Measurements from ENCODE around the gene SSU72. TPM values are rescaled to one million over a fixed set of nuclear protein-coding genes. Genes with fewer than 3 reads are reported as not detected.
"Not testable (repeated sequence)": the region's sequence is repeated elsewhere in the genome, so short reads cannot be mapped to it uniquely, and the experiment has no call there.

SSU72 gene
- total and polyA plus RNA-seq, 2 donors (not counting 1 experiment from before 2014, with no cell fraction given): 65.1 to 127 TPM

DNA sequence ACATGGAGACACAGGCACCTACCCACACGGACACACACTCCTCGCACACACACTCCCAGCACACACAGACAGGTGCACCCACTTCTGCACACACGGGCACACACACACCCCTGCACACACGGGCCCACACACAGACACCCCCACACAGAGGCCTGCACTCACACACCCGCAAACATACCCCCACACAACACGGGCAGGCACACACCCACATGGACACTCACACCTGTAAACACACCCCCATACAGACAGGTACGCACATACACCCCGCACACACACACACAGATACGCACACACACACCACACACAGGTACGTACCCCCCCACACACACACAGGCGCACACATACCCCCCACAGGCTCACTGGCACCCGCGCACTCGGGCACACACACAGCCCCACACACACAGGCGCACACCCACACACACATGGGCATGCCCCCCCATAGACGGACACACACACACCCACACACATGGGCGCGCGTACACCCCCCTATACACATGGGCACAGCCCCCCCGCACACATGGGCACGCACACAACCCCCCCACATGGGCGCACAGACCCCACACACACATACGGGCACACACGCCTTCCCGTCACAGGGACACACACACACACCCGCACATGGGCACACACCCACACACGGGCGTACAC lies 56.6 kb downstream of the SSU72 start:
- Histone ChIP-seq H3K36me3 (ENCODE audit: control insufficient read depth, insufficient read depth, low read length) (peaks cover 17% of the 10 kb centered on the region), H3K27me3 (ENCODE audit: control insufficient read depth, insufficient read depth, low read length) (no peaks in the 10 kb centered on the region), H3K79me2 (ENCODE audit: control insufficient read depth, insufficient read depth, low read length) (peaks cover 21% of the 10 kb centered on the region), H3K27ac (ENCODE audit: insufficient read depth, low read length) (no peak overlapping the region), H4K20me1 (ENCODE audit: control insufficient read depth, extremely low read depth, insufficient read depth, low read length) (no peaks in the 10 kb centered on the region), H3K9ac (ENCODE audit: insufficient read depth, low read length) (no peak overlapping the region), H3K4me1 (ENCODE audit: control insufficient read depth, extremely low read depth, insufficient read depth, low read length) (no peaks in the 10 kb centered on the region), H2AFZ (ENCODE audit: low read length) (no peak overlapping the region), H3K9me3 (ENCODE audit: control insufficient read depth, insufficient read depth, low read depth, low read length) (no peaks in the 10 kb centered on the region), H3K4me3 (replicated peaks in 1 of 4; ENCODE audit: control extremely low read depth in 1 of 4, insufficient read depth in 1 of 4, low read depth in 3 of 4, low read length in 4 of 4) (no peak overlapping the region), H3K4me2 (ENCODE audit: extremely low read depth, insufficient read depth, low read length) (no peak overlapping the region)
- TF ChIP-seq, protein P1, sequence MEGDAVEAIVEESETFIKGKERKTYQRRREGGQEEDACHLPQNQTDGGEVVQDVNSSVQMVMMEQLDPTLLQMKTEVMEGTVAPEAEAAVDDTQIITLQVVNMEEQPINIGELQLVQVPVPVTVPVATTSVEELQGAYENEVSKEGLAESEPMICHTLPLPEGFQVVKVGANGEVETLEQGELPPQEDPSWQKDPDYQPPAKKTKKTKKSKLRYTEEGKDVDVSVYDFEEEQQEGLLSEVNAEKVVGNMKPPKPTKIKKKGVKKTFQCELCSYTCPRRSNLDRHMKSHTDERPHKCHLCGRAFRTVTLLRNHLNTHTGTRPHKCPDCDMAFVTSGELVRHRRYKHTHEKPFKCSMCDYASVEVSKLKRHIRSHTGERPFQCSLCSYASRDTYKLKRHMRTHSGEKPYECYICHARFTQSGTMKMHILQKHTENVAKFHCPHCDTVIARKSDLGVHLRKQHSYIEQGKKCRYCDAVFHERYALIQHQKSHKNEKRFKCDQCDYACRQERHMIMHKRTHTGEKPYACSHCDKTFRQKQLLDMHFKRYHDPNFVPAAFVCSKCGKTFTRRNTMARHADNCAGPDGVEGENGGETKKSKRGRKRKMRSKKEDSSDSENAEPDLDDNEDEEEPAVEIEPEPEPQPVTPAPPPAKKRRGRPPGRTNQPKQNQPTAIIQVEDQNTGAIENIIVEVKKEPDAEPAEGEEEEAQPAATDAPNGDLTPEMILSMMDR (conservative IDR thresholded peaks at IDR 0.05 in 1 of 2, IDR thresholded peaks at IDR 0.05 in 1 of 2; ENCODE audit: low read depth in 1 of 2, low read length in 2 of 2): no peak
- TF ChIP-seq EZH2 (IDR thresholded peaks at IDR 0.05; ENCODE audit: low read length, missing control alignments): no peak
- no peak for DNase-seq (ENCODE audit: low read depth in 2 of 2)

DNA sequence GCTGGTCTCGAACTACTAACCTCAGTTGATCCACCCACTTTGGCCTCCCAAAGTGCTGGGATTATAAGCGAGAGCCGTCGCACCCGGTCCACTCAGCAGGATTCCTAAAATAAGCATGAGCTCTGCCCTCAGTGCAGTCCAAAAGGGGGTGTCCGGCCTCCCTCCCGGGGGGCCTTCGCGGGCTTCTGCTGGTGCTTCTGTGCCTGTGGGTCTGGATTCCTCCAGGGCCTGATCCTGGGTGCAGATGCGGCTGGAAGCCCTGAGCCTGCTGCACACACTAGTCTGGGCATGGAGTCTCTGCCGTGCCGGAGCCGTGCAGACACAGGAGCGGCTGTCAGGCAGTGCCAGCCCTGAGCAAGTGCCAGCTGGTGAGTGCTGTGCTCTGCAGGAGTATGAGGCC lies 57.7 kb downstream of the SSU72 start:
- not testable (repeated sequence) for DNase-seq (ENCODE audit: low read depth in 2 of 2); H3K4me1 ChIP-seq (ENCODE audit: control insufficient read depth, extremely low read depth, insufficient read depth, low read length); H3K4me2 ChIP-seq (ENCODE audit: extremely low read depth, insufficient read depth, low read length); H3K4me3 ChIP-seq (replicated peaks in 1 of 4; ENCODE audit: control extremely low read depth in 1 of 4, insufficient read depth in 1 of 4, low read depth in 3 of 4, low read length in 4 of 4); H2AFZ ChIP-seq (ENCODE audit: low read length); H3K9me3 ChIP-seq (ENCODE audit: control insufficient read depth, insufficient read depth, low read depth, low read length); H4K20me1 ChIP-seq (ENCODE audit: control insufficient read depth, extremely low read depth, insufficient read depth, low read length); H3K27ac ChIP-seq (ENCODE audit: insufficient read depth, low read length); H3K27me3 ChIP-seq (ENCODE audit: control insufficient read depth, insufficient read depth, low read length); H3K9ac ChIP-seq (ENCODE audit: insufficient read depth, low read length)
- peaks cover 17% of the 10 kb centered on the region for H3K36me3 ChIP-seq (ENCODE audit: control insufficient read depth, insufficient read depth, low read length)
- H3K79me2 ChIP-seq (ENCODE audit: control insufficient read depth, insufficient read depth, low read length): peaks cover 25% of the 10 kb centered on the region

DNA sequence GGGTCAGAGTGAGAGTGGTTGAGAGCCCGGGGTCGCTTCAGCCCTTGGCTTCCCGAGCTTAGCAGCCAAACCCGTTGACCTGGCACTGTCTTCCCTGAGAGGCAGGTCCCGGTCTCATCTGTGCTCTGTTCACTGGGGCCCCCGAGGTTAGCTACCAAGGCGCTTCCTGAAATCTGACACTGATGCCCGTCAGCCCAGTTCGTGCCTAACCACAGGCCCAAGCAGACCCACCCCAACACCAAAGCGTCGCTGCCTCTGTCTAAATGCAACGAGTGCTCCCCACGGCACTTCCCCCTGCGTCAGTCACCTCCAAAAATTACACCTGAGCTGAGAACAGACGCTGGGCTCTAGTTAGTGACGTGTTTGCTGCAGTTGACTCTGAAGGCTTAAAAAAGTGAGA lies 60.3 kb downstream of the SSU72 start:
- peaks cover 11% of the 10 kb centered on the region for H3K36me3 ChIP-seq (ENCODE audit: control insufficient read depth, insufficient read depth, low read length)
- peaks cover 25% of the 10 kb centered on the region for H3K79me2 ChIP-seq (ENCODE audit: control insufficient read depth, insufficient read depth, low read length)
- not testable (repeated sequence) for H3K27ac ChIP-seq (ENCODE audit: insufficient read depth, low read length); H3K4me3 ChIP-seq (replicated peaks in 1 of 4; ENCODE audit: control extremely low read depth in 1 of 4, insufficient read depth in 1 of 4, low read depth in 3 of 4, low read length in 4 of 4); H3K4me2 ChIP-seq (ENCODE audit: extremely low read depth, insufficient read depth, low read length); H3K4me1 ChIP-seq (ENCODE audit: control insufficient read depth, extremely low read depth, insufficient read depth, low read length); H3K9ac ChIP-seq (ENCODE audit: insufficient read depth, low read length); H3K27me3 ChIP-seq (ENCODE audit: control insufficient read depth, insufficient read depth, low read length); H3K9me3 ChIP-seq (ENCODE audit: control insufficient read depth, insufficient read depth, low read depth, low read length); H2AFZ ChIP-seq (ENCODE audit: low read length); DNase-seq (ENCODE audit: low read depth in 2 of 2); H4K20me1 ChIP-seq (ENCODE audit: control insufficient read depth, extremely low read depth, insufficient read depth, low read length)

DNA sequence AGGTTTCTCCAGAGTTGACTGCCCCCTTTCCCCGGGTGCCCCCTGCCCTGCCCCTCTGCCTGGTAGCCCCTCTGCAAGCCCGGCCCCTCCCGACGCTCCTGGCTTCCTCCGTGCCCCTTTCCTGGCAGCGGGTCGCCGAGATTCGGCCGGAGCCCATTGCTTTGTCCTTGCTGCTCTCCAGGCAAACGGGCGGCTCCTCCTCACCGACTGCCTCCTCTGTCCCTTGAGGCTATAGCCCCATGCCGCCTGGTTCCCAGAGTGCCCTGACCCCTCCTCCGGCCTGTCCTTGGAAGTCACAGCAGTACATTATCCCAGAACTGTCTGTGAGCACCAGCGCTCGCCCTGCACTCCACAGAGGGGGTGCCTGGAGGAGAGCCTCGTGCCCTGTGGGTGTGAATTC lies 61.0 kb downstream of the SSU72 start:
- H2AFZ ChIP-seq (ENCODE audit: low read length); H3K4me1 ChIP-seq (ENCODE audit: control insufficient read depth, extremely low read depth, insufficient read depth, low read length); H3K27ac ChIP-seq (ENCODE audit: insufficient read depth, low read length); H3K27me3 ChIP-seq (ENCODE audit: control insufficient read depth, insufficient read depth, low read length); H3K4me2 ChIP-seq (ENCODE audit: extremely low read depth, insufficient read depth, low read length); H4K20me1 ChIP-seq (ENCODE audit: control insufficient read depth, extremely low read depth, insufficient read depth, low read length); DNase-seq (ENCODE audit: low read depth in 2 of 2); H3K9me3 ChIP-seq (ENCODE audit: control insufficient read depth, insufficient read depth, low read depth, low read length); H3K9ac ChIP-seq (ENCODE audit: insufficient read depth, low read length): not testable (repeated sequence)
- Histone ChIP-seq H3K4me3 (replicated peaks in 1 of 4; ENCODE audit: control extremely low read depth in 1 of 4, insufficient read depth in 1 of 4, low read depth in 3 of 4, low read length in 4 of 4) (peak overlapping the region in 1 of 4 experiments; percentile 7), H3K36me3 (ENCODE audit: control insufficient read depth, insufficient read depth, low read length) (peaks cover 11% of the 10 kb centered on the region), H3K79me2 (ENCODE audit: control insufficient read depth, insufficient read depth, low read length) (peaks cover 25% of the 10 kb centered on the region)

DNA sequence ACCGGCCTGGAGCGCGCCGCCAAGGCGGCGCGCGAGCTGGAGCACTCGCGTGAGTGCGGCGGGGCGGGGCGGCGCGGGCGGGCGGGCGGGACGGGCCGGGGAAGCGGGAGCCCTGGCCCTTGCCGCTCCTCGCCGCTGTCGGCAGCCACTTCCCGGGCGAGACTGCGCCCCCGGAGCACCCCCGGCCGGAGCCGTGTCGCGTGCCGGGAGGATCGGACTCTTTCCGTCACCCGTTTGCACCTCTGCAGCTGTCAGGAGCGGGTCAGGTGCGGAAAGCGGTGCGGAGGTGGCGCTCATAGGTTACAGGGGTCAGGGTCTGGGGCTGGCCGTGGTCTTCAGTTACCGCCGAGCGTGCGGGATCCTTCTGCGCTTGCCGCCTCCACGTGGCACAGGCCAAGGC lies 62.2 kb downstream of the SSU72 start:
- peak overlapping the region; percentile 59 for H3K9ac ChIP-seq (ENCODE audit: insufficient read depth, low read length)
- not testable (repeated sequence) for H2AFZ ChIP-seq (ENCODE audit: low read length); H3K9me3 ChIP-seq (ENCODE audit: control insufficient read depth, insufficient read depth, low read depth, low read length); H3K4me1 ChIP-seq (ENCODE audit: control insufficient read depth, extremely low read depth, insufficient read depth, low read length); H3K4me2 ChIP-seq (ENCODE audit: extremely low read depth, insufficient read depth, low read length); H3K27me3 ChIP-seq (ENCODE audit: control insufficient read depth, insufficient read depth, low read length); H4K20me1 ChIP-seq (ENCODE audit: control insufficient read depth, extremely low read depth, insufficient read depth, low read length); DNase-seq (ENCODE audit: low read depth in 2 of 2); H3K36me3 ChIP-seq (ENCODE audit: control insufficient read depth, insufficient read depth, low read length)
- H3K4me3 ChIP-seq (replicated peaks in 1 of 4; ENCODE audit: control extremely low read depth in 1 of 4, insufficient read depth in 1 of 4, low read depth in 3 of 4, low read length in 4 of 4): peak overlapping the region in 2 of 4 experiments; percentile 55 to 88
- peak overlapping the region; percentile 61 for H3K27ac ChIP-seq (ENCODE audit: insufficient read depth, low read length)
- H3K79me2 ChIP-seq (ENCODE audit: control insufficient read depth, insufficient read depth, low read length): peaks cover 25% of the 10 kb centered on the region

All from fibroblast of lung (primary cell).